IPS-15b (cell line): ENCODE results near the gene RAMP2.
A peak's percentile ranks its signal among the peaks of the same experiment; 100 is the strongest.
"Not testable (repeated sequence)": the region's sequence is repeated elsewhere in the genome, so short reads cannot be mapped to it uniquely, and the experiment has no call there.

Experiments used
- H3K27me3 ChIP-seq: one replicate; pipeline ENCODE4 v1.6.1; 2013; ENCODE audit warnings: low read length; ENCODE audit not compliant: control insufficient read depth, insufficient read depth
- H3K36me3 ChIP-seq: one replicate; pipeline ENCODE4 v1.6.1; 2013; ENCODE audit warnings: low read length; ENCODE audit not compliant: control insufficient read depth, insufficient read depth
- H3K4me1 ChIP-seq: one replicate; pipeline ENCODE4 v1.6.1; 2013; ENCODE audit warnings: mild to moderate bottlenecking, low read length; ENCODE audit not compliant: control insufficient read depth, insufficient read depth
- H3K4me3 ChIP-seq: one replicate; pipeline ENCODE4 v1.5.1; 2013; ENCODE audit warnings: low read depth, low read length
- H3K9ac ChIP-seq: one replicate; pipeline ENCODE4 v1.6.1; 2013; ENCODE audit warnings: low read depth, mild to moderate bottlenecking, low read length
- H3K9me3 ChIP-seq: one replicate; pipeline ENCODE4 v1.6.1; 2013; ENCODE audit warnings: mild to moderate bottlenecking, low read length; ENCODE audit not compliant: control insufficient read depth, insufficient read depth

Gene RAMP2

GRCh38 chr17:42760652-42761581 lies at the start of gene RAMP2:
RAMP2 (plus strand) TSS chr17:42761227; CDS start chr17:42761262, 35 bp downstream.
- Histone ChIP-seq H3K27me3 (peaks cover 25% of the 10 kb centered on the region), H3K4me1 (peaks cover 2% of the 10 kb centered on the region), H3K4me3 (peak within 1 kb of the TSS; percentile 56), H3K9ac (peak within 1 kb of the TSS; percentile 37), H3K36me3 (no peaks in the 10 kb centered on the region), H3K9me3 (no peaks in the 10 kb centered on the region)

- H3K4me1 ChIP-seq: no peaks in the 10 kb centered on the region
- no peak overlapping the region for H3K4me3 ChIP-seq
- no peak overlapping the region for H3K9ac ChIP-seq
- peaks cover 11% of the 10 kb centered on the region for H3K36me3 ChIP-seq
- no peaks in the 10 kb centered on the region for H3K9me3 ChIP-seq
- H3K27me3 ChIP-seq: no peaks in the 10 kb centered on the region
Measured at GRCh38 chr17:42720996-42721583, 39.9 kb upstream of the RAMP2 start.

GRCh38 chr17:42723636-42724035 lies 37.4 kb upstream of the RAMP2 start:
- Histone ChIP-seq H3K4me1 (no peaks in the 10 kb centered on the region), H3K9ac (no peak overlapping the region), H3K9me3 (no peaks in the 10 kb centered on the region), H3K36me3 (peaks cover 15% of the 10 kb centered on the region), H3K4me3 (no peak overlapping the region), H3K27me3 (no peaks in the 10 kb centered on the region)

GRCh38 chr17:42725143-42725542 lies 35.9 kb upstream of the RAMP2 start:
- Histone ChIP-seq H3K4me3 (no peak overlapping the region), H3K4me1 (no peaks in the 10 kb centered on the region), H3K9ac (no peak overlapping the region), H3K36me3 (peaks cover 12% of the 10 kb centered on the region), H3K27me3 (no peaks in the 10 kb centered on the region), H3K9me3 (no peaks in the 10 kb centered on the region)

- Histone ChIP-seq H3K27me3 (peaks cover 7% of the 10 kb centered on the region), H3K36me3 (no peaks in the 10 kb centered on the region), H3K4me3 (no peak overlapping the region), H3K9ac (no peak overlapping the region), H3K4me1 (peaks cover 11% of the 10 kb centered on the region), H3K9me3 (no peaks in the 10 kb centered on the region)
Measured at GRCh38 chr17:42740699-42741098, 20.3 kb upstream of the RAMP2 start.

- not testable (repeated sequence) for H3K9ac ChIP-seq
Measured at GRCh38 chr17:42742916-42743315, 18.1 kb upstream of the RAMP2 start.

GRCh38 chr17:42743595-42744282 lies 17.3 kb upstream of the RAMP2 start:
- Histone ChIP-seq H3K4me1 (peaks cover 13% of the 10 kb centered on the region), H3K9me3 (no peaks in the 10 kb centered on the region), H3K27me3 (peaks cover 16% of the 10 kb centered on the region), H3K9ac (peak overlapping the region; percentile 66), H3K4me3 (peak overlapping the region; percentile 91), H3K36me3 (no peaks in the 10 kb centered on the region)

More at GRCh38 chr17:42742916-42743315, 18.1 kb upstream of the RAMP2 start:
- Histone ChIP-seq H3K27me3 (peaks cover 16% of the 10 kb centered on the region), H3K4me1 (peaks cover 11% of the 10 kb centered on the region)
- not testable (repeated sequence) for H3K9me3 ChIP-seq, H3K36me3 ChIP-seq, H3K4me3 ChIP-seq

- no peaks in the 10 kb centered on the region for H3K9me3 ChIP-seq
- H3K4me1 ChIP-seq: peaks cover 19% of the 10 kb centered on the region
- H3K36me3 ChIP-seq: no peaks in the 10 kb centered on the region
- peak overlapping the region; percentile 66 for H3K9ac ChIP-seq
- H3K27me3 ChIP-seq: peaks cover 16% of the 10 kb centered on the region
- peak overlapping the region; percentile 91 for H3K4me3 ChIP-seq
Measured at GRCh38 chr17:42744283-42744805, 16.7 kb upstream of the RAMP2 start.

GRCh38 chr17:42744806-42745617 lies 16.0 kb upstream of the RAMP2 start, which contains the start of gene EZH1:
EZH1 (minus strand) TSS chr17:42745040; CDS start chr17:42728941, 16,099 bp downstream.
- Histone ChIP-seq H3K9me3 (no peaks in the 10 kb centered on the region), H3K9ac (peak within 1 kb of the TSS; percentile 66), H3K27me3 (peaks cover 16% of the 10 kb centered on the region), H3K4me1 (peaks cover 21% of the 10 kb centered on the region), H3K36me3 (no peaks in the 10 kb centered on the region), H3K4me3 (peak within 1 kb of the TSS; percentile 91)

- Histone ChIP-seq H3K4me1 (peaks cover 17% of the 10 kb centered on the region), H3K36me3 (no peaks in the 10 kb centered on the region), H3K27me3 (peaks cover 16% of the 10 kb centered on the region), H3K4me3 (no peak overlapping the region), H3K9me3 (no peaks in the 10 kb centered on the region), H3K9ac (no peak overlapping the region)
Measured at GRCh38 chr17:42748202-42748907, 12.7 kb upstream of the RAMP2 start.
